ENCODE results near the gene AMPD2.

DNA sequence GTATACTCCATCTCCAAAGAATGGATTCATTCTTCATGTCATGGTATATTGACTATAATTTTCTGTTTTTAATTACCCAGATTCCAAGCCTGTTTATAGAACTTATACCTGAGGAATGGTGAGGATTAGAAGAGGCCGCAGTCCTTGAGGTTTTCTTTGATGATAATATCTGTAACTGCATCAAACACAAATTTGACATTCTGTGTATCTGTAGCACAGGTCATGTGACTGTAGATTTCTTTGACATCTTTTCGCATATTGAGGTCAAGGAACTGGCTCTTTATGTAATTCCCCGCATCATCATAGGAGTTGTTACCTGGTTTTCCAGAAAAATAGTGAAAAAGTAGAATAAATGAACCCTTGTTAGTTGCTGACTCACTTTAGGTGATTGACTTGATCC, 16.4 kb upstream of the AMPD2 start:
- TF ChIP-seq, protein P1, sequence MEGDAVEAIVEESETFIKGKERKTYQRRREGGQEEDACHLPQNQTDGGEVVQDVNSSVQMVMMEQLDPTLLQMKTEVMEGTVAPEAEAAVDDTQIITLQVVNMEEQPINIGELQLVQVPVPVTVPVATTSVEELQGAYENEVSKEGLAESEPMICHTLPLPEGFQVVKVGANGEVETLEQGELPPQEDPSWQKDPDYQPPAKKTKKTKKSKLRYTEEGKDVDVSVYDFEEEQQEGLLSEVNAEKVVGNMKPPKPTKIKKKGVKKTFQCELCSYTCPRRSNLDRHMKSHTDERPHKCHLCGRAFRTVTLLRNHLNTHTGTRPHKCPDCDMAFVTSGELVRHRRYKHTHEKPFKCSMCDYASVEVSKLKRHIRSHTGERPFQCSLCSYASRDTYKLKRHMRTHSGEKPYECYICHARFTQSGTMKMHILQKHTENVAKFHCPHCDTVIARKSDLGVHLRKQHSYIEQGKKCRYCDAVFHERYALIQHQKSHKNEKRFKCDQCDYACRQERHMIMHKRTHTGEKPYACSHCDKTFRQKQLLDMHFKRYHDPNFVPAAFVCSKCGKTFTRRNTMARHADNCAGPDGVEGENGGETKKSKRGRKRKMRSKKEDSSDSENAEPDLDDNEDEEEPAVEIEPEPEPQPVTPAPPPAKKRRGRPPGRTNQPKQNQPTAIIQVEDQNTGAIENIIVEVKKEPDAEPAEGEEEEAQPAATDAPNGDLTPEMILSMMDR (IDR thresholded peaks at IDR 0.05; ENCODE audit: insufficient read depth, low read length, poor library complexity, severe bottlenecking): no peak
- TF ChIP-seq EZH2phosphoT487 (conservative IDR thresholded peaks at IDR 0.05; ENCODE audit: low read length): no peak

All from SU-DHL-6 (cell line).